CD8-positive, alpha-beta memory T cell (primary cell): Measurements from ENCODE around the gene RINL. TPM values are rescaled to one million over a fixed set of nuclear protein-coding genes. Genes with fewer than 3 reads are reported as not detected.
"Not testable (repeated sequence)": the region's sequence is repeated elsewhere in the genome, so short reads cannot be mapped to it uniquely, and the experiment has no call there.

Experiments
- CTCF ChIA-PET: fragments of 350-600 bp; sonication (Branson Sonifier 250); formaldehyde crosslinking; loops from one replicate; lab custom pipeline; 2021; ENCODE audit warnings: antibody characterized with exemption; lab: Charles Lee
- POLR2A ChIA-PET: fragments of 350-600 bp; sonication (Branson Sonifier 250); formaldehyde crosslinking; loops from one replicate; lab custom pipeline; 2021; ENCODE audit warnings: antibody characterized with exemption; lab: Charles Lee
- DNase-seq, 5 donors: peaks; one replicate each; pipeline versions ENCODE4 v3.0.0 to v3.0.0-alpha.2; 2020 to 2022; ENCODE audit warnings: mixed read lengths in 1 of 5
- H3K27ac ChIP-seq: one replicate; pipeline ENCODE4 v1.7.0; 2013; ENCODE audit warnings: low read depth, mild to moderate bottlenecking, low read length, moderate library complexity
- H3K27me3 ChIP-seq: 2 replicates; pipeline ENCODE4 v1.7.0; 2013; ENCODE audit warnings: low read length, mild to moderate bottlenecking; ENCODE audit not compliant: insufficient read depth, poor library complexity, severe bottlenecking
- H3K36me3 ChIP-seq: 2 replicates; pipeline ENCODE4 v1.7.0; 2013; ENCODE audit warnings: mild to moderate bottlenecking, low read length, moderate library complexity; ENCODE audit not compliant: insufficient read depth
- H3K4me1 ChIP-seq: 2 replicates; pipeline ENCODE4 v1.7.0; 2013; ENCODE audit warnings: mild to moderate bottlenecking, low read length, moderate library complexity; ENCODE audit not compliant: insufficient read depth
- H3K4me3 ChIP-seq: 2 replicates; pipeline ENCODE4 v1.7.0; 2013; ENCODE audit warnings: mild to moderate bottlenecking, low read length
- H3K9me3 ChIP-seq: 2 replicates; pipeline ENCODE4 v1.7.0; 2013; ENCODE audit warnings: mild to moderate bottlenecking, low read length
- H3K27ac Mint-ChIP-seq, 8 donors: one replicate each; pipeline ENCODE4 v1.8.0; 2020 to 2021; ENCODE audit warnings: mixed read lengths in 8 of 8, mild to moderate bottlenecking in 6 of 8, inconsistent platforms in 3 of 8, moderate library complexity in 3 of 8
- H3K27me3 Mint-ChIP-seq, 2 donors: one replicate each; pipeline ENCODE4 v1.8.0; 2020 to 2021; ENCODE audit warnings: mixed read lengths in 2 of 2, mild to moderate bottlenecking in 1 of 2, moderate library complexity in 1 of 2
- H3K36me3 Mint-ChIP-seq, 3 donors: one replicate each; pipeline ENCODE4 v1.8.0; 2020 to 2021; ENCODE audit warnings: mixed read lengths in 3 of 3, inconsistent platforms in 1 of 3, mild to moderate bottlenecking in 1 of 3
- H3K4me1 Mint-ChIP-seq, 3 donors: one replicate each; pipeline ENCODE4 v1.8.0; 2020 to 2021; ENCODE audit warnings: mixed read lengths in 3 of 3, inconsistent platforms in 1 of 3, mild to moderate bottlenecking in 1 of 3
- H3K4me3 Mint-ChIP-seq, 7 donors: one replicate each; pipeline ENCODE4 v1.8.0; 2020 to 2021; ENCODE audit warnings: mixed read lengths in 7 of 7, mild to moderate bottlenecking in 6 of 7, moderate library complexity in 4 of 7, inconsistent platforms in 2 of 7
- H3K9me3 Mint-ChIP-seq, 5 donors: one replicate each; pipeline ENCODE4 v1.8.0; 2020 to 2022; ENCODE audit warnings: mixed read lengths in 5 of 5, mild to moderate bottlenecking in 3 of 5, moderate library complexity in 2 of 5, inconsistent platforms in 1 of 5
- polyA plus RNA-seq: library from polyadenylated mRNA; unstranded; fragments of 300-500 nt; fragmentation: Illumina TruSeq; gene quantifications from one replicate; pipeline ENCODE4 v1.2.3, GENCODE V29; 2021
- total RNA-seq, 2 experiments: library from RNA; stranded (reverse); gene quantifications; one replicate each; pipeline ENCODE4 v1.2.3, GENCODE V29; 2021

RINL gene
- total and polyA plus RNA-seq, 3 experiments from 2014 or later = 42.6 to 85.4 (median 82.3) TPM

- H3K9me3 Mint-ChIP-seq = no peaks in the 10 kb centered on the region
- POLR2A ChIA-PET = no interaction called here
- Histone ChIP-seq H3K27ac (no peak overlapping the region), H3K36me3 (peaks cover 11% of the 10 kb centered on the region), H3K9me3 (no peaks in the 10 kb centered on the region), H3K4me3 (no peak overlapping the region), H3K27me3 (no peaks in the 10 kb centered on the region), H3K4me1 (peaks cover 6% of the 10 kb centered on the region)
- H3K4me3 Mint-ChIP-seq = no peak overlapping the region
- no peak overlapping the region for H3K27ac Mint-ChIP-seq
- H3K4me1 Mint-ChIP-seq = peaks cover 0 to 9% (median 6%) of the 10 kb centered on the region in 3 donors
- peaks cover 0 to 48% (median 11%) of the 10 kb centered on the region in 3 donors for H3K36me3 Mint-ChIP-seq
- no peak for DNase-seq
- CTCF ChIA-PET = interaction anchor here (1.4 kb wide), 1 partner anchor 39 kb away, joined by 4 read pairs; the partner anchor contains the start of genes MRPS12 and SARS2
- H3K27me3 Mint-ChIP-seq = no peaks in the 10 kb centered on the region
These were observed 13.7 kb upstream of the RINL start for GRCh38 chr19:38891771-38892170.

- H3K36me3 ChIP-seq = peaks cover 11% of the 10 kb centered on the region
- H3K4me1 Mint-ChIP-seq = peaks cover 0 to 9% (median 6%) of the 10 kb centered on the region in 3 donors
- H3K27ac Mint-ChIP-seq = no peak overlapping the region
- no peaks in the 10 kb centered on the region for H3K27me3 ChIP-seq
- H3K27me3 Mint-ChIP-seq = no peaks in the 10 kb centered on the region
- no peak overlapping the region for H3K27ac ChIP-seq
- H3K4me1 ChIP-seq = peaks cover 6% of the 10 kb centered on the region
- H3K9me3 ChIP-seq = no peaks in the 10 kb centered on the region
- no peak overlapping the region for H3K4me3 ChIP-seq
- CTCF ChIA-PET = interaction anchor here (5.4 kb wide), 1 partner anchor 14 kb away, joined by 30 read pairs; the partner anchor contains the start of gene RINL
- no peak for DNase-seq
- H3K4me3 Mint-ChIP-seq = no peak overlapping the region
- H3K36me3 Mint-ChIP-seq = peaks cover 0 to 50% (median 11%) of the 10 kb centered on the region in 3 donors
- POLR2A ChIA-PET = no interaction called here
- H3K9me3 Mint-ChIP-seq = no peaks in the 10 kb centered on the region
These were observed 12.6 kb upstream of the RINL start for GRCh38 chr19:38890686-38891085.

- peaks cover 0 to 46% (median 11%) of the 10 kb centered on the region in 3 donors for H3K36me3 Mint-ChIP-seq
- H3K27me3 Mint-ChIP-seq = no peaks in the 10 kb centered on the region
- CTCF ChIA-PET = interaction anchor here (1.4 to 5.4 kb wide), 2 partner anchors 13 to 40 kb away, joined by 4 to 30 read pairs; partner anchors contain the start of genes MRPS12, RINL and SARS2
- POLR2A ChIA-PET = no interaction called here
- Histone ChIP-seq H3K27me3 (no peaks in the 10 kb centered on the region), H3K27ac (no peak overlapping the region), H3K9me3 (no peaks in the 10 kb centered on the region), H3K4me1 (peaks cover 6% of the 10 kb centered on the region), H3K36me3 (peaks cover 11% of the 10 kb centered on the region), H3K4me3 (no peak overlapping the region)
- peaks cover 0 to 8% (median 4%) of the 10 kb centered on the region in 3 donors for H3K4me1 Mint-ChIP-seq
- H3K4me3 Mint-ChIP-seq = no peak overlapping the region
- peak overlapping the region in 2 of 8 donors; percentile 43 to 54 for H3K27ac Mint-ChIP-seq
- no peak for DNase-seq
- no peaks in the 10 kb centered on the region for H3K9me3 Mint-ChIP-seq
These were observed 11.7 kb upstream of the RINL start for GRCh38 chr19:38889803-38890202.

- CTCF ChIA-PET = interaction anchor here (1.4 to 5.4 kb wide), 3 partner anchors 12 to 120 kb away, joined by 4 to 30 read pairs (median 8); partner anchors contain the start of genes MRPS12, RINL and SARS2
- Histone ChIP-seq H3K4me1 (peaks cover 6% of the 10 kb centered on the region), H3K27me3 (no peaks in the 10 kb centered on the region), H3K9me3 (no peaks in the 10 kb centered on the region), H3K4me3 (no peak overlapping the region), H3K36me3 (peaks cover 11% of the 10 kb centered on the region), H3K27ac (no peak overlapping the region)
- Mint-ChIP-seq H3K27me3 (no peaks in the 10 kb centered on the region), H3K4me3 (no peak overlapping the region), H3K27ac (peak overlapping the region in 2 of 8 donors; percentile 42 to 67), H3K36me3 (peaks cover 0 to 46% (median 8%) of the 10 kb centered on the region in 3 donors), H3K4me1 (peaks cover 0 to 5% (median 2%) of the 10 kb centered on the region in 3 donors), H3K9me3 (no peaks in the 10 kb centered on the region)
- no peak for DNase-seq
- POLR2A ChIA-PET = no interaction called here
These were observed 10.8 kb upstream of the RINL start for GRCh38 chr19:38888876-38889275.

- DNase-seq, H3K4me3 ChIP-seq, H3K27me3 Mint-ChIP-seq, H3K4me3 Mint-ChIP-seq, H3K27ac ChIP-seq, H3K27me3 ChIP-seq, H3K9me3 ChIP-seq, POLR2A ChIA-PET, H3K9me3 Mint-ChIP-seq: not testable (repeated sequence)
- Mint-ChIP-seq H3K36me3 (peaks cover 0 to 46% (median 4%) of the 10 kb centered on the region in 3 donors), H3K27ac (peak overlapping the region in 4 of 8 donors; percentile 8 to 47 (median 32)), H3K4me1 (peaks cover 2 to 15% (median 4%) of the 10 kb centered on the region in 3 donors)
- CTCF ChIA-PET = interaction anchor here (1.3 kb wide), 1 partner anchor 15 kb away, joined by 3 read pairs; no protein-coding TSS in a partner anchor
- peaks cover 20% of the 10 kb centered on the region for H3K4me1 ChIP-seq
- peaks cover 11% of the 10 kb centered on the region for H3K36me3 ChIP-seq
These were observed 6.6 kb upstream of the RINL start for GRCh38 chr19:38884691-38885090.

- ChIA-PET CTCF (interaction anchor here (1.1 kb wide), 1 partner anchor 47 kb away, joined by 4 read pairs; the partner anchor contains the start of genes MRPS12 and SARS2), POLR2A (no interaction called here)
- Histone ChIP-seq H3K27ac (no peak overlapping the region), H3K27me3 (no peaks in the 10 kb centered on the region), H3K4me1 (peaks cover 34% of the 10 kb centered on the region), H3K9me3 (no peaks in the 10 kb centered on the region), H3K36me3 (peaks cover 3% of the 10 kb centered on the region), H3K4me3 (no peak overlapping the region)
- Mint-ChIP-seq H3K36me3 (peaks cover 0 to 33% (median 0%) of the 10 kb centered on the region in 3 donors), H3K4me1 (peaks cover 10 to 24% (median 12%) of the 10 kb centered on the region in 3 donors), H3K4me3 (peak overlapping the region in 1 of 7 donors; percentile 10), H3K27me3 (no peaks in the 10 kb centered on the region), H3K27ac (peak overlapping the region in 3 of 8 donors; percentile 34 to 77 (median 68)), H3K9me3 (no peaks in the 10 kb centered on the region)
- no peak for DNase-seq
These were observed 5.2 kb upstream of the RINL start for GRCh38 chr19:38883286-38883685.

GRCh38 chr19:38880882-38881609 lies 3.0 kb upstream of the RINL start:
- ChIA-PET CTCF (interaction anchor here (2.0 kb wide), 1 partner anchor 49 kb away, joined by 7 read pairs; the partner anchor contains the start of genes MRPS12 and SARS2), POLR2A (no interaction called here)
- Histone ChIP-seq H3K9me3 (no peaks in the 10 kb centered on the region), H3K27me3 (no peaks in the 10 kb centered on the region), H3K4me3 (no peak overlapping the region), H3K27ac (no peak overlapping the region), H3K4me1 (peaks cover 41% of the 10 kb centered on the region), H3K36me3 (no peaks in the 10 kb centered on the region)
- no peaks in the 10 kb centered on the region for H3K9me3 Mint-ChIP-seq
- H3K27ac Mint-ChIP-seq = peak overlapping the region; percentile 19 to 95 (median 78)
- no peak for DNase-seq
- peaks cover 21 to 40% (median 28%) of the 10 kb centered on the region in 3 donors for H3K4me1 Mint-ChIP-seq
- peak overlapping the region in 2 of 7 donors; percentile 1 to 24 for H3K4me3 Mint-ChIP-seq
- H3K36me3 Mint-ChIP-seq = peaks cover 0 to 36% (median 0%) of the 10 kb centered on the region in 3 donors
- H3K27me3 Mint-ChIP-seq = no peaks in the 10 kb centered on the region
